ENCODE results near the gene FAF1.

Gene FAF1

DNA sequence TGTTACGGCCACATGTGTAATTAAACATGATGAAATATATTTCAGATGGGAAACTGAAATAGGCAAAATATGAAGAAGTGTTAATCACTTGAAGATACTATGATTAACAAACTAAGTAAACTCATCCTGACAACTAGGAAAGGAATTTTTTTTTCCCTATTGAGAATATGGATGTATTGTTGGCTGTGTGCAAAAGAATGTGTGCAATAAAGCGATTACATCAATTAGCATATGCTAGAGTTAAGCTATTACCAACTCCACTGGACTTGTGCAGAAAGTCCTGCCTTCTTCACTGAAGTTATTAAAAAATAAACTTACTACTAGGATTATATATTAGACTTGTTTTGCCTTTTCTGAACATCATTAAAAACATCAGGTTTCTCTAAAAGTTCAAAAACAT lies 393.7 kb downstream of the FAF1 start:
- no peak for DNase-seq (ENCODE audit: extremely low spot score)
- ChIA-PET POLR2A (no interaction called here), CTCF (no interaction called here)
- TF ChIP-seq FOXK2 (IDR thresholded peaks at IDR 0.05) (no peak), HDGF (IDR thresholded peaks at IDR 0.05; ENCODE audit: borderline replicate concordance) (no peak), LEF1 (IDR thresholded peaks at IDR 0.05; ENCODE audit: borderline replicate concordance) (no peak), ELF4 (IDR thresholded peaks at IDR 0.05) (no peak), SUZ12 (IDR thresholded peaks at IDR 0.05) (no peak), NFRKB (IDR thresholded peaks at IDR 0.05) (no peak), SP1 (IDR thresholded peaks at IDR 0.05) (no peak), FOXM1 (IDR thresholded peaks at IDR 0.05; ENCODE audit: borderline replicate concordance) (no peak)

DNA sequence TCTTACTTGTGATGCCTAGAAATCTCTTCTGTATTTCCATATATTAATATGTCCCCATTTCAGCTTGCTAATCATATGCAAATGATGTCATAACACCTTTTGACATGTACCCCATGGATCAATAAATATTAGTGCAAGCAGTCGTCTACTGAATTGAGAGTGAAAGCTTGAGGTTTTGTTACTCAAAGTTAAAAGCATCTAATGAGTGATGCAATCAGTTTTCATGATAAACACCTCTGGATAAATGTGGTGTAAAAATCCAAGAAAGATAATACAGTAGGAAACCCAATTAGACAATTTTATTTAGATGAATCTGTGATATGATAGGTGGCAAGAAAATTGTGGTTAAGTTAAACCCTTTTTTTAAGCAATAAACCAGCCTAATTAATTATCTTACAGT lies 395.6 kb downstream of the FAF1 start:
- TF ChIP-seq L3MBTL2 (conservative IDR thresholded peaks at IDR 0.05) = no peak
- TF ChIP-seq SP1 (IDR thresholded peaks at IDR 0.05) = no peak
- no peak for TF ChIP-seq BHLHE40 (IDR thresholded peaks at IDR 0.05; ENCODE audit: borderline replicate concordance)
- TF ChIP-seq FOXM1 (IDR thresholded peaks at IDR 0.05; ENCODE audit: borderline replicate concordance) = no peak
- no peak for TF ChIP-seq NFRKB (IDR thresholded peaks at IDR 0.05)
- POLR2A ChIA-PET = no interaction called here
- DNase-seq (ENCODE audit: extremely low spot score) = no peak
- CTCF ChIA-PET = no interaction called here

DNA sequence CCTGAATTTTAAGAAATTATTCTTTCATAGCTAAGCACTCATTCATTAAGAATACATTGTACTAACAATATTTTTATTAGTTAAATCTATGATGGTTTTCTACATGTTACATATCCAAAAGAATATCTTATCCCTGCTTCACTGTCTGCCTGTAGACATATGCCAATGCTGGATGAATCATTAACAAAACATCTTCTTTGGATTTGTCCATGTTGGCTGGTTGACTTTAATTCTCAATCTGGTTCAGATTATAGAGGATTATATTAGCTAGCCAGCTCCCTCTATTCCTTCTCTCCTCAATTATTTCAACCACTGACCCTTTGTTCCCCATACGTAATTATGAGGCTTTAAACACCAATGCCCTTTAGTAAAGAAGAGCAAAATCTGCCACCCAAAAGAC lies 398.0 kb downstream of the FAF1 start:
- POLR2A ChIA-PET = no interaction called here
- CTCF ChIA-PET = no interaction called here
- DNase-seq (ENCODE audit: extremely low spot score) = no peak
- no peak for TF ChIP-seq FOXM1 (IDR thresholded peaks at IDR 0.05; ENCODE audit: borderline replicate concordance)
- no peak for TF ChIP-seq CTBP1 (IDR thresholded peaks at IDR 0.05; ENCODE audit: borderline replicate concordance)
- no peak for TF ChIP-seq BHLHE40 (IDR thresholded peaks at IDR 0.05; ENCODE audit: borderline replicate concordance)
- TF ChIP-seq ARNT (IDR thresholded peaks at IDR 0.05) = no peak
- TF ChIP-seq L3MBTL2 (conservative IDR thresholded peaks at IDR 0.05) = no peak
- TF ChIP-seq NFRKB (IDR thresholded peaks at IDR 0.05) = no peak
- no peak for TF ChIP-seq HDGF (IDR thresholded peaks at IDR 0.05; ENCODE audit: borderline replicate concordance)
- TF ChIP-seq FOXK2 (IDR thresholded peaks at IDR 0.05) = no peak
- TF ChIP-seq TARDBP (IDR thresholded peaks at IDR 0.05) = no peak
- TF ChIP-seq ELF4 (IDR thresholded peaks at IDR 0.05) = no peak
- no peak for TF ChIP-seq SUZ12 (IDR thresholded peaks at IDR 0.05)
- TF ChIP-seq LEF1 (IDR thresholded peaks at IDR 0.05; ENCODE audit: borderline replicate concordance) = no peak
- TF ChIP-seq, protein P1, sequence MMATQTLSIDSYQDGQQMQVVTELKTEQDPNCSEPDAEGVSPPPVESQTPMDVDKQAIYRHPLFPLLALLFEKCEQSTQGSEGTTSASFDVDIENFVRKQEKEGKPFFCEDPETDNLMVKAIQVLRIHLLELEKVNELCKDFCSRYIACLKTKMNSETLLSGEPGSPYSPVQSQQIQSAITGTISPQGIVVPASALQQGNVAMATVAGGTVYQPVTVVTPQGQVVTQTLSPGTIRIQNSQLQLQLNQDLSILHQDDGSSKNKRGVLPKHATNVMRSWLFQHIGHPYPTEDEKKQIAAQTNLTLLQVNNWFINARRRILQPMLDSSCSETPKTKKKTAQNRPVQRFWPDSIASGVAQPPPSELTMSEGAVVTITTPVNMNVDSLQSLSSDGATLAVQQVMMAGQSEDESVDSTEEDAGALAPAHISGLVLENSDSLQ (IDR thresholded peaks at IDR 0.05) = no peak
- TF ChIP-seq FOXA1 (IDR thresholded peaks at IDR 0.05) = no peak
- TF ChIP-seq SP1 (IDR thresholded peaks at IDR 0.05) = no peak
- no peak for TF ChIP-seq ZNF384 (IDR thresholded peaks at IDR 0.05)

DNA sequence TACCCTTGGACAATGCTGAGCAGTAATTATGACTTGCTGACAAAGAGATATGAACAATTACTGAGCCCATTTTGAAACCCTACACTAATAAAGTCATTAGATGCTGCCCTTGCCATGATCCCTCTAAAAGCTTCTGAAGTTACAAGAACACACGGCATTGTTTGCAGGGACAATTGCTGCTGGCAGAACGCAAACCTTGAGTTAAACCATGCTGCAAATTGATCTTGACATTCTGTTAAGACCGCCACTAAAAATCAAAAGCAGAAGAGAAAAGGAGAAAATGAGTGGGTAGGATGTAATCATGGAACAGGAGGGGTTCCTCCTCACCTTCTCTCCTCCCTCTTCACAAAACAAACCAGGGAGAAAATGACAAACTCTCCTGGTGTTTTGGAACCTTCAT lies 400.6 kb downstream of the FAF1 start:
- no peak for DNase-seq (ENCODE audit: extremely low spot score)
- CTCF ChIA-PET = no interaction called here
- POLR2A ChIA-PET = no interaction called here
- no peak for TF ChIP-seq ELF4 (IDR thresholded peaks at IDR 0.05)
- TF ChIP-seq SUZ12 (IDR thresholded peaks at IDR 0.05) = no peak
- no peak for TF ChIP-seq HDGF (IDR thresholded peaks at IDR 0.05; ENCODE audit: borderline replicate concordance)
- TF ChIP-seq SP1 (IDR thresholded peaks at IDR 0.05) = no peak

DNA sequence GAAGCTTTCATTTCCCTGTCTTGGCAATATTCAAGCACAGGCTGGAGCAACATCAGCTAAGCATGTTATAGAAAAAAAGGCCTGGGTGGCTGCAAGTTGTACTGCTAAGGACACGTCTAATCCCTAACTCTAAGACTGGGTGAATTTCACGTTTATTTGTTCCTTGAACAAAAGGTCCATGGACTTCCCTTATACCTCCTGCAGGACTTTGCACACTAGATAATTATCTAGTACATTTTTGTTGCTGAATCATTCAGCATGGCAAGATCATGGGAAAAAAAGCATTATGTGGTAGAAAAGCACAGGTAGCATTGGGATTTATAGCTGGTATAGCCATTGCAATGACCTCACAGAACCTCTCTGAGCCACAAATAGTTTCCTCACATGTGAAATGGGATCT lies 406.1 kb downstream of the FAF1 start:
- CTCF ChIA-PET = no interaction called here
- DNase-seq (ENCODE audit: extremely low spot score) = no peak
- POLR2A ChIA-PET = no interaction called here
- TF ChIP-seq NFRKB (IDR thresholded peaks at IDR 0.05) (no peak), FOXM1 (IDR thresholded peaks at IDR 0.05; ENCODE audit: borderline replicate concordance) (no peak), HDGF (IDR thresholded peaks at IDR 0.05; ENCODE audit: borderline replicate concordance) (no peak), FOXK2 (IDR thresholded peaks at IDR 0.05) (no peak), L3MBTL2 (conservative IDR thresholded peaks at IDR 0.05) (no peak), LEF1 (IDR thresholded peaks at IDR 0.05; ENCODE audit: borderline replicate concordance) (no peak), BHLHE40 (IDR thresholded peaks at IDR 0.05; ENCODE audit: borderline replicate concordance) (no peak), ZNF384 (IDR thresholded peaks at IDR 0.05) (no peak), ELF4 (IDR thresholded peaks at IDR 0.05) (no peak), ARNT (IDR thresholded peaks at IDR 0.05) (no peak), FOXA1 (IDR thresholded peaks at IDR 0.05) (no peak), SUZ12 (IDR thresholded peaks at IDR 0.05) (no peak), TARDBP (IDR thresholded peaks at IDR 0.05) (no peak), SP1 (IDR thresholded peaks at IDR 0.05) (no peak), CTBP1 (IDR thresholded peaks at IDR 0.05; ENCODE audit: borderline replicate concordance) (no peak)
- TF ChIP-seq, protein P1 (IDR thresholded peaks at IDR 0.05) = no peak

DNA sequence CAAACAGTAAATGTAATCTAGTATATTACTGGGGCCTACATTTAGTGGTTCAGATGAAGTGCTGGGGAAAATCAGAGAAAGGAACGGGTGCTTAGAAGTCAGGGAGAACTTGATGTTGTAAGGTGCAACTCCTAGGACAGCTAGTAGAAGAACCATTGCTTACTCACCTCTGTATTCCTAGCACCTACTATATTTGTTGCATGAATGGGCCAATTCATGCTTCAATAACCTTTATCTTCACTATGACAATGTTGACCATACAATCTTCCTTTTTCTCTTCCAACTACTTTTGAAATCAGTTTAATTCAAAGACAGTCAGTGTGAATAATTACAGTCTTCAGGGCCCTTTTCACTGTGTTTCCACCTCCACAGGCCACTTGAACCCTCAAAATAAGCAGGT lies 411.8 kb downstream of the FAF1 start:
- ChIA-PET POLR2A (no interaction called here), CTCF (no interaction called here)
- TF ChIP-seq ARNT (IDR thresholded peaks at IDR 0.05) (no peak), TARDBP (IDR thresholded peaks at IDR 0.05) (no peak), ELF4 (IDR thresholded peaks at IDR 0.05) (no peak), SP1 (IDR thresholded peaks at IDR 0.05) (no peak), CTBP1 (IDR thresholded peaks at IDR 0.05; ENCODE audit: borderline replicate concordance) (no peak), L3MBTL2 (conservative IDR thresholded peaks at IDR 0.05) (no peak), NFRKB (IDR thresholded peaks at IDR 0.05) (no peak), FOXA1 (IDR thresholded peaks at IDR 0.05) (no peak), FOXK2 (IDR thresholded peaks at IDR 0.05) (no peak), ZNF384 (IDR thresholded peaks at IDR 0.05) (no peak), HDGF (IDR thresholded peaks at IDR 0.05; ENCODE audit: borderline replicate concordance) (no peak), LEF1 (IDR thresholded peaks at IDR 0.05; ENCODE audit: borderline replicate concordance) (no peak), FOXM1 (IDR thresholded peaks at IDR 0.05; ENCODE audit: borderline replicate concordance) (no peak), BHLHE40 (IDR thresholded peaks at IDR 0.05; ENCODE audit: borderline replicate concordance) (no peak), SUZ12 (IDR thresholded peaks at IDR 0.05) (no peak)
- TF ChIP-seq, protein P1 (IDR thresholded peaks at IDR 0.05) = no peak
- DNase-seq (ENCODE audit: extremely low spot score) = no peak
